Fibroblast of lung (primary cell): Measurements from ENCODE around the gene DPH2. TPM values are rescaled to one million over a fixed set of nuclear protein-coding genes. Genes with fewer than 3 reads are reported as not detected.

Experiments used
- DNase-seq, 2 donors: peaks; one replicate each; pipeline versions ENCODE4 v3.0.0 to v3.0.0-alpha.2; 2010; ENCODE audit warnings: low read depth in 2 of 2
- H2AFZ ChIP-seq: 2 replicates; pipeline ENCODE4 v1.5.1; 2012; ENCODE audit warnings: low read length, control low read depth, inconsistent platforms
- H3K27ac ChIP-seq: 2 replicates; pipeline ENCODE4 v1.5.1; 2011; ENCODE audit warnings: low read length, control low read depth; ENCODE audit not compliant: insufficient read depth
- H3K27me3 ChIP-seq: 2 replicates; pipeline ENCODE4 v1.5.1; 2011; ENCODE audit warnings: mild to moderate bottlenecking, low read length; ENCODE audit not compliant: control insufficient read depth, insufficient read depth
- H3K36me3 ChIP-seq: 2 replicates; pipeline ENCODE4 v1.5.1; 2011; ENCODE audit warnings: low read length; ENCODE audit not compliant: control insufficient read depth, insufficient read depth
- H3K4me1 ChIP-seq: 2 replicates; pipeline ENCODE4 v1.5.1; 2011; ENCODE audit warnings: low read length; ENCODE audit not compliant: control insufficient read depth, insufficient read depth; ENCODE audit errors: extremely low read depth
- H3K4me2 ChIP-seq: 2 replicates; pipeline ENCODE4 v1.5.1; 2011; ENCODE audit warnings: low read length, control low read depth; ENCODE audit not compliant: insufficient read depth; ENCODE audit errors: extremely low read depth
- H3K4me3 ChIP-seq, 4 experiments: fragments of 200-600 bp in 1 of 4; sonication (generic) in 1 of 4; replicated peaks in 1 of 4; 2 replicates each; pipeline ENCODE4 v1.5.1; 2011 to 2016; ENCODE audit warnings: low read length in 4 of 4, low read depth in 3 of 4, mild to moderate bottlenecking in 3 of 4, control low read depth in 2 of 4, inconsistent platforms in 1 of 4, mixed read lengths in 1 of 4; ENCODE audit not compliant: insufficient read depth in 1 of 4; ENCODE audit errors: control extremely low read depth in 1 of 4
- H3K79me2 ChIP-seq: 2 replicates; pipeline ENCODE4 v1.5.1; 2012; ENCODE audit warnings: mild to moderate bottlenecking, low read length, inconsistent platforms; ENCODE audit not compliant: control insufficient read depth, insufficient read depth
- H3K9ac ChIP-seq: 2 replicates; pipeline ENCODE4 v1.5.1; 2011; ENCODE audit warnings: mild to moderate bottlenecking, low read length, control low read depth; ENCODE audit not compliant: insufficient read depth
- H3K9me3 ChIP-seq: 2 replicates; pipeline ENCODE4 v1.5.1; 2012; ENCODE audit warnings: low read depth, low read length; ENCODE audit not compliant: control insufficient read depth, insufficient read depth
- H4K20me1 ChIP-seq: 2 replicates; pipeline ENCODE4 v1.5.1; 2011; ENCODE audit warnings: low read length; ENCODE audit not compliant: control insufficient read depth, insufficient read depth; ENCODE audit errors: extremely low read depth
- EZH2 ChIP-seq: IDR thresholded peaks from 2 replicates; pipeline ENCODE4 v1.5.1; 2012; ENCODE audit warnings: low read length, control low read depth, mild to moderate bottlenecking; ENCODE audit errors: missing control alignments
- polyA plus RNA-seq, 2 donors: library from polyadenylated mRNA; depleted of rRNA in 1 of 2; stranded (reverse) in 1 of 2; unstranded in 1 of 2; fragments of >200 nt; gene quantifications; 2 replicates each; pipeline ENCODE4 v1.2.1, GENCODE V29; 2011 to 2012; ENCODE audit warnings: missing spikeins in 1 of 2
- total RNA-seq: library from RNA; depleted of rRNA; stranded (reverse); fragments of >200 nt; gene quantifications from 2 replicates; pipeline ENCODE4 v1.2.1, GENCODE V29; 2014
- TF ChIP-seq, protein P1 (sequence below), 2 donors: IDR thresholded peaks in 1 of 2; conservative IDR thresholded peaks in 1 of 2; 1 replicate in 1 of 2; 2 replicates in 1 of 2; pipeline ENCODE4 v1.5.1; 2011 to 2012; ENCODE audit warnings: low read length in 2 of 2, control low read depth in 1 of 2, inconsistent platforms in 1 of 2, low read depth in 1 of 2, mild to moderate bottlenecking in 1 of 2

DPH2 gene
- total and polyA plus RNA-seq, 2 donors (not counting 1 experiment from before 2014, with no cell fraction given) = 9.1 to 11.2 TPM

DNA sequence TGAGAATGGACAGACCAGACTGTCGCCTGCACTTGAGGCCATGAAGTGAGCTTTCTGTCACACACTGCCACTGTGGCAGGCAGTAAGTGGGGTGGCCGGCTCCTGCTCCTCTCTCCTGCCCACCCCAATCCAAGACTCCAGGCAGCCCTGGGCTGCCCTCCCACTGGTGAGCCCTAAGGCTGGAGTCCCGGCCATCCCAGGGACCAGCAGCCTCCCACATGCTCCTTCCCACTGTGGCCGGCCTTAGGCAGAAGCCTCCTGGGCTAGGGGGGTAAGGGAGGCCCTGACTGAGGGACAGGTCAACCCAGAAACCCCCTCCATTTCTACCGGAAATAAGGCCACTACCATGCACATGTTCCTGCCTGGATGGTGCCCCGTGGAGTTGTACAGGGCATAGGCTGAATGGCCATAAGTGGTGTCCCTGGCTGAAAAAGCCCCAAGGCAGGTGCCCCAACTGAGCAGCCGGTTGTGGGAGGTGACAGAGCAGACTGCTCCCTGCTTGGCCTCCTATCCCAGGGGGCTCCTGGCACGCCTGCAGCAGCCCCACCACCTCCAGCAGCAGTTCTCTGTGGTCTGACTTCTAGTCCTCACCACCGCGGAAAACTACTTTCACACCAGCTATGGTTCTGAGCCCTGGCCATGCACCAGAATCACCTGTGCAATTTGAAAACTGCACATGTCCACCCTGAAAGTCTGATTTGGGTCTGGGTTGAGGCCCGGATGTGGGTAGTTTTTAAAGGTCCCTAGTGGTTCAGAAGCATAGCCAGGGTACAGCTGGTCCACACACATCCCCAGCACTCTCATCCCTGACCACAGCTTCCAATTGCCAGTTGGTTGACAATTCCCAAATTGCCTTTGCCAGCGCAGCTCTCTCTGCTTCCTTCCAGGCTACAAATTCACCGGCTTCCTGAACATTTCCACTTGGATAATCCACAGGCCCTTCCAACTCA is 37.8 kb upstream of the DPH2 start:
- Histone ChIP-seq H3K9ac (no peak overlapping the region), H3K9me3 (no peaks in the 10 kb centered on the region), H3K79me2 (no peaks in the 10 kb centered on the region), H3K4me2 (no peak overlapping the region), H4K20me1 (no peaks in the 10 kb centered on the region), H2AFZ (no peak overlapping the region), H3K4me1 (peaks cover 9% of the 10 kb centered on the region), H3K36me3 (no peaks in the 10 kb centered on the region), H3K27ac (no peak overlapping the region), H3K4me3 (no peak overlapping the region), H3K27me3 (no peaks in the 10 kb centered on the region)
- DNase-seq = no peak
- TF ChIP-seq EZH2 = no peak
- TF ChIP-seq, protein P1, sequence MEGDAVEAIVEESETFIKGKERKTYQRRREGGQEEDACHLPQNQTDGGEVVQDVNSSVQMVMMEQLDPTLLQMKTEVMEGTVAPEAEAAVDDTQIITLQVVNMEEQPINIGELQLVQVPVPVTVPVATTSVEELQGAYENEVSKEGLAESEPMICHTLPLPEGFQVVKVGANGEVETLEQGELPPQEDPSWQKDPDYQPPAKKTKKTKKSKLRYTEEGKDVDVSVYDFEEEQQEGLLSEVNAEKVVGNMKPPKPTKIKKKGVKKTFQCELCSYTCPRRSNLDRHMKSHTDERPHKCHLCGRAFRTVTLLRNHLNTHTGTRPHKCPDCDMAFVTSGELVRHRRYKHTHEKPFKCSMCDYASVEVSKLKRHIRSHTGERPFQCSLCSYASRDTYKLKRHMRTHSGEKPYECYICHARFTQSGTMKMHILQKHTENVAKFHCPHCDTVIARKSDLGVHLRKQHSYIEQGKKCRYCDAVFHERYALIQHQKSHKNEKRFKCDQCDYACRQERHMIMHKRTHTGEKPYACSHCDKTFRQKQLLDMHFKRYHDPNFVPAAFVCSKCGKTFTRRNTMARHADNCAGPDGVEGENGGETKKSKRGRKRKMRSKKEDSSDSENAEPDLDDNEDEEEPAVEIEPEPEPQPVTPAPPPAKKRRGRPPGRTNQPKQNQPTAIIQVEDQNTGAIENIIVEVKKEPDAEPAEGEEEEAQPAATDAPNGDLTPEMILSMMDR (conservative IDR thresholded peaks at IDR 0.05 in 1 of 2, IDR thresholded peaks at IDR 0.05 in 1 of 2; ENCODE audit: low read depth in 1 of 2, low read length in 2 of 2) = no peak

GRCh38 chr1:43932786-43933385 is 36.9 kb upstream of the DPH2 start:
- peak overlapping the region; percentile 23 for H3K27ac ChIP-seq
- peak; percentile 36 to 69 for DNase-seq
- H4K20me1 ChIP-seq = no peaks in the 10 kb centered on the region
- peak overlapping the region; percentile 77 for H3K4me2 ChIP-seq
- no peaks in the 10 kb centered on the region for H3K36me3 ChIP-seq
- TF ChIP-seq, protein P1 (conservative IDR thresholded peaks at IDR 0.05 in 1 of 2, IDR thresholded peaks at IDR 0.05 in 1 of 2; ENCODE audit: low read depth in 1 of 2, low read length in 2 of 2) = no peak
- no peak for TF ChIP-seq EZH2
- H3K79me2 ChIP-seq = no peaks in the 10 kb centered on the region
- peak overlapping the region; percentile 31 to 54 (median 36) for H3K4me3 ChIP-seq
- no peaks in the 10 kb centered on the region for H3K27me3 ChIP-seq
- H3K9ac ChIP-seq = no peak overlapping the region
- H3K9me3 ChIP-seq = no peaks in the 10 kb centered on the region
- H3K4me1 ChIP-seq = peaks cover 9% of the 10 kb centered on the region
- peak overlapping the region; percentile 7 for H2AFZ ChIP-seq

DNA sequence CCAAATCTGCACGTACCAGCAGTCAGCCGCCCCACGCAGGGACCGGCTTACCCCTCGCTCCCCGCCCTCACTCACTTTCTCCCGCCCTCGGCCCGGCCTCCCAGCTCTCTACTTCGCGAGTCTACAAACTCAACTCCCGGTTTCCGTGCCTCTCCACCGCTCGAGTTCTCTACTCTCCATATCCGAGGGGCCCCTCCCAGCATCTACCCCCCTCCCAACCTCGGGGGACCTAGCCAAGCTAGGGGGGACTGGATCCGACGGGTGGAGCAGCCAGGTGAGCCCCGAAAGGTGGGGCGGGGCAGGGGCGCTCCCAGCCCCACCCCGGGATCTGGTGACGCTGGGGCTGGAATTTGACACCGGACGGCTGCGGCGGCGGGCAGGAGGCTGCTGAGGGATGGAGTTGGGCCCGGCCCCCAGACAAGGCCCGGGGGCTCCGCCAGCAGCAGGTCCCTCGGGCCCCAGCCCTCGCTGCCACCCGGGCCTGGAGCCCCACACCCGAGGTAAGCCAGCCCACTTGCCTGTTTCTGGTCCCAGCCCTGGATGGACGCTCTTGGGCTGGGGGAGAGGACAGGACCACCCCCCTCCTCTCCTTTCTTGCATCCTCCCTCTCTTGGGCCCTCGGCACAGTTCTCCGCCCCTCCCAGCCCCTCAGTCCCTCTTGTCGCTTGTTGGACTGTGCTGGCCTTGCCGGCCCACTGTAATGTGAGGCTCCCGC is 36.3 kb upstream of the DPH2 start, which contains the start of gene ARTN:
ARTN (plus strand) TSS at position 416 of the 715 bp plus-strand sequence. CDS start 1,856 bp downstream, outside the sequence.
- H4K20me1 ChIP-seq = no peaks in the 10 kb centered on the region
- peak within 1 kb of the TSS; percentile 31 to 54 (median 36) for H3K4me3 ChIP-seq
- H2AFZ ChIP-seq = peak within 1 kb of the TSS; percentile 7
- H3K9me3 ChIP-seq = no peaks in the 10 kb centered on the region
- H3K4me1 ChIP-seq = peaks cover 9% of the 10 kb centered on the region
- H3K27ac ChIP-seq = peak within 1 kb of the TSS; percentile 23
- no peak for TF ChIP-seq EZH2
- TF ChIP-seq, protein P1 (conservative IDR thresholded peaks at IDR 0.05 in 1 of 2, IDR thresholded peaks at IDR 0.05 in 1 of 2; ENCODE audit: low read depth in 1 of 2, low read length in 2 of 2) = no peak
- no peak for DNase-seq
- H3K79me2 ChIP-seq = no peaks in the 10 kb centered on the region
- no peaks in the 10 kb centered on the region for H3K27me3 ChIP-seq
- peak within 1 kb of the TSS; percentile 77 for H3K4me2 ChIP-seq
- no peaks in the 10 kb centered on the region for H3K36me3 ChIP-seq
- no peak within 1 kb of the TSS for H3K9ac ChIP-seq
